AG04449 (cell line): ENCODE results near the gene MARCKS.

Experiments used
- CTCF ChIA-PET: fragments of 350-600 bp; formaldehyde crosslinking; extraction: SDS; loops from one replicate; lab custom pipeline; 2021; ENCODE audit warnings: antibody characterized with exemption; lab: Yijun Ruan, JAX
- POLR2A ChIA-PET: fragments of 400-600, 350-600 bp; formaldehyde crosslinking; extraction: SDS; loops from one replicate; lab custom pipeline; 2020; ENCODE audit warnings: antibody characterized with exemption, inconsistent platforms; lab: Yijun Ruan, JAX
- DNase-seq: peaks from one replicate; pipeline ENCODE4 v3.0.0-alpha.2; 2010; ENCODE audit warnings: low read depth, low spot score
- H3K4me3 ChIP-seq: 2 replicates; pipeline ENCODE4 v1.5.1; 2011; ENCODE audit warnings: low read depth, mild to moderate bottlenecking, control low read depth, low read length
- CTCF ChIP-seq: IDR thresholded peaks from one replicate; pipeline ENCODE4 v1.5.1; 2011; ENCODE audit warnings: mild to moderate bottlenecking, moderate library complexity, low read length, control low read depth, inconsistent platforms; ENCODE audit not compliant: insufficient read depth; ENCODE audit errors: missing control alignments

The MARCKS gene

GRCh38 chr6:113859349-113860180 lies 2.4 kb downstream of the MARCKS start:
- H3K4me3 ChIP-seq, result peak overlapping the region; percentile 99
- ChIA-PET CTCF (interaction anchor here (0.6 to 3.1 kb wide), 50 partner anchors 10 to 1084 kb away, joined by 3 to 19 read pairs (median 4); no protein-coding TSS in a partner anchor), POLR2A (interaction anchor here (0.6 to 2.6 kb wide), 21 partner anchors 11 to 812 kb away, joined by 3 to 19 read pairs (median 4); no protein-coding TSS in a partner anchor)
- no peak for DNase-seq
- TF ChIP-seq CTCF, result no peak

- TF ChIP-seq CTCF, result no peak
- peak overlapping the region; percentile 99 for H3K4me3 ChIP-seq
- POLR2A ChIA-PET, result interaction anchor here (0.6 to 2.6 kb wide), 6 partner anchors 11 to 740 kb away, joined by 3 to 19 read pairs (median 8); no protein-coding TSS in a partner anchor
- CTCF ChIA-PET, result interaction anchor here (1.1 to 3.1 kb wide), 13 partner anchors 10 to 667 kb away, joined by 3 to 19 read pairs (median 9); no protein-coding TSS in a partner anchor
- DNase-seq, result no peak
Observed at GRCh38 chr6:113860181-113860955, 3.2 kb downstream of the MARCKS start.

- CTCF ChIA-PET, result interaction anchor here (0.9 kb wide), 2 partner anchors 17 to 46 kb away, joined by 4 to 6 read pairs; no protein-coding TSS in a partner anchor
- H3K4me3 ChIP-seq, result peak overlapping the region; percentile 99
- POLR2A ChIA-PET, result no interaction called here
- TF ChIP-seq CTCF, result no peak
- no peak for DNase-seq
Observed at GRCh38 chr6:113862112-113862511, 5.0 kb downstream of the MARCKS start.

- H3K4me3 ChIP-seq, result no peak overlapping the region
- TF ChIP-seq CTCF, result no peak
- CTCF ChIA-PET, result interaction anchor here (0.7 to 2.3 kb wide), 5 partner anchors 8 to 12 kb away, joined by 3 to 10 read pairs (median 3); no protein-coding TSS in a partner anchor
- no peak for DNase-seq
- POLR2A ChIA-PET, result interaction anchor here (1.0 kb wide), 1 partner anchor 11 kb away, joined by 4 read pairs; no protein-coding TSS in a partner anchor
Observed at GRCh38 chr6:113870917-113871316, 13.8 kb downstream of the MARCKS start.

- DNase-seq, result no peak
- H3K4me3 ChIP-seq, result no peak overlapping the region
- no peak for TF ChIP-seq CTCF
- ChIA-PET CTCF (no interaction called here), POLR2A (no interaction called here)
Observed at GRCh38 chr6:113871975-113872374, 14.8 kb downstream of the MARCKS start.
